Head of caudate nucleus (tissue), 42 donors: ENCODE results near the gene TP53.

Experiments
- DNase-seq, 42 donors: peaks; one replicate each; pipeline versions ENCODE4 v3.0.0 to v3.0.0-alpha.2; 2020 to 2021; ENCODE audit warnings: mixed read lengths in 7 of 42
- intact Hi-C: fragments of 100-400 bp; cut with DNase I; formaldehyde crosslinking; loops from one replicate; pipeline ENCODE4 v1.15.0; 2022

The TP53 gene

GRCh38 chr17:7687072-7687907 lies at the start of gene TP53:
TSS of gene TP53 (minus strand) at chr17:7687490. CDS start at chr17:7676594, 10,896 bp downstream.
- DNase-seq = peak; percentile 84 to 97 (median 92)
- intact Hi-C loops = loop anchor here (5.0 to 10.0 kb wide), 2 partner anchors 60 to 102 kb away; partner anchors contain the start of genes MPDU1 and SAT2

- DNase-seq = no peak
- intact Hi-C loops = no loop called here
Measured at GRCh38 chr17:7732981-7733539, 45.8 kb upstream of the TP53 start.

GRCh38 chr17:7729816-7730215 lies 42.5 kb upstream of the TP53 start:
- intact Hi-C loops = no loop called here
- no peak for DNase-seq

DNA sequence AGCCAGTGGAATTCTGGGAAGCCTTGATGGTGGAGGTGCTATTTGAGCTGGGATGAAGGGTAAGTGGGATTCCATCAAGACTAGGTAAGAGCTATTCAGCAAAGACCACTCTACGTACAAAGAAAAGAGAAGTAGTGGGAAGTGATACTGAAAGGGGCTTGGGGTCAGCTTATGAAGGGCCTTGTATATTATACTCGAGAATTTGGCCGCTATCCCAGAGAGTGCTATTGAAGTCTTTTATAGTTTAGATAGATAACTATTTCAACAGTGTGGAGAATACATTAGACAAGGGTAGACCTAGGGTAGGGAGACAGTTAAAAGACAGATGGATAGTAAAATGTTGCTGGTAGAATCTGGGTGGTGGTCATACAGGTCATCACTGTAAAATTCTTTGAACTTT lies 40.6 kb upstream of the TP53 start:
- intact Hi-C loops = no loop called here
- DNase-seq = no peak

GRCh38 chr17:7721612-7722011 lies 34.3 kb upstream of the TP53 start:
- intact Hi-C loops = no loop called here

DNA sequence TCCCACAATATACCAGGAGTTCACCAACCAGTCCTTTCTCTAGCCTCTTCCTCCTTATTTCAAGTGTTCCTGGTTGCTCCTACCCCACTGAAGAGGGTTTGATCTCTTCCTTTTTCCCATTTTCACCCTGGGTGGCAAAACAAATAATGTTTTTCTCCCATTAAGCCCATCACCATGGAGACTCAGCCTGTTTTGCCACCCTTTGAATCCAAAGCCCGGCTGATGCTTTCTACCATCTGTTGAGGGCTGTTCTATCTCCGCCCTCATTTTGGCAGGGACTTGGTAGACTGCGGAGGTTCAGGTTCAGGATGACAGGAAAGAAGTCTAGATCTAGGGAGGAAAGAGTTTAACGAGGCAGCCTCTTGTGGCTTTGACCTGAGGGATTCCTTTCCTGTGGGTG lies 32.8 kb upstream of the TP53 start:
- intact Hi-C loops = no loop called here
- DNase-seq = no peak

More at GRCh38 chr17:7721612-7722011, 34.3 kb upstream of the TP53 start:
- DNase-seq = no peak

GRCh38 chr17:7719661-7720060 lies 32.4 kb upstream of the TP53 start:
- DNase-seq = no peak
- intact Hi-C loops = no loop called here

GRCh38 chr17:7717756-7718350 lies 30.6 kb upstream of the TP53 start:
- peak; percentile 43 to 88 (median 67) for DNase-seq

GRCh38 chr17:7716901-7717755 lies 29.8 kb upstream of the TP53 start, which contains the start of gene DNAH2:
TSS of gene DNAH2 (plus strand) at chr17:7717744. CDS start at chr17:7719735, 1,991 bp downstream.
- intact Hi-C loops = no loop called here
- peak; percentile 75 to 94 (median 86) for DNase-seq

More at GRCh38 chr17:7717756-7718350, 30.6 kb upstream of the TP53 start:
- intact Hi-C loops = no loop called here

GRCh38 chr17:7715936-7716886 lies 28.9 kb upstream of the TP53 start:
- intact Hi-C loops = no loop called here
- DNase-seq = peak in 39 of 42 donors; percentile 20 to 85 (median 52)

GRCh38 chr17:7714721-7715594 lies 27.7 kb upstream of the TP53 start:
- DNase-seq = no peak

GRCh38 chr17:7713782-7714181 lies 26.5 kb upstream of the TP53 start:
- DNase-seq = no peak
- intact Hi-C loops = no loop called here

More at GRCh38 chr17:7714721-7715594, 27.7 kb upstream of the TP53 start:
- intact Hi-C loops = no loop called here

- intact Hi-C loops = no loop called here
- peak in 26 of 42 donors; percentile 19 to 67 (median 39) for DNase-seq
Measured at GRCh38 chr17:7712111-7712771, 25.0 kb upstream of the TP53 start.

GRCh38 chr17:7711051-7711755 lies 23.9 kb upstream of the TP53 start:
- no peak for DNase-seq
- intact Hi-C loops = no loop called here

- intact Hi-C loops = no loop called here
- DNase-seq = no peak
Measured at GRCh38 chr17:7710301-7710700, 23.0 kb upstream of the TP53 start.

GRCh38 chr17:7709031-7709430 lies 21.7 kb upstream of the TP53 start:
- DNase-seq = no peak
- intact Hi-C loops = no loop called here
